Endothelial cell of umbilical vein (primary cell): ENCODE data around the gene MYO18A. TPM values are rescaled to one million over a fixed set of nuclear protein-coding genes. Genes with fewer than 3 reads are reported as not detected.

ENCODE experiments used
- BruUV-seq: library from RNA; stranded (reverse); fragments of 400-500 nt; replicated peaks from 2 replicates; lab custom pipeline; 2021; lab: Mats Ljungman, UMichigan
- CTCF ChIA-PET: fragments of 300-600, 350-600 bp; sonication (Branson Sonifier 250); formaldehyde crosslinking; loops from one replicate; lab custom pipeline; 2021; ENCODE audit warnings: antibody characterized with exemption, inconsistent platforms; lab: Charles Lee
- POLR2A ChIA-PET: fragments of 300-600, 350-600 bp; sonication (Branson Sonifier 250); formaldehyde crosslinking; loops from one replicate; lab custom pipeline; 2021; ENCODE audit warnings: antibody characterized with exemption, inconsistent platforms; lab: Charles Lee
- DNase-seq: peaks from one replicate; pipeline ENCODE4 v3.0.0-alpha.2; 2011; ENCODE audit warnings: low read depth, low spot score
- FAIRE-seq: peaks from 2 replicates; lab custom pipeline; 2011; peaks lifted over from hg19 to GRCh38; lab: Jason Lieb, UNC
- H2AFZ ChIP-seq: 2 replicates; pipeline ENCODE4 v1.6.0; 2012; ENCODE audit warnings: low read depth, low read length, control low read depth, inconsistent platforms
- H3K27ac ChIP-seq: 2 replicates; pipeline ENCODE4 v1.5.1; 2011; ENCODE audit warnings: low read depth, mild to moderate bottlenecking, control low read depth, low read length, moderate library complexity; ENCODE audit not compliant: insufficient read depth
- H3K27me3 ChIP-seq, 2 experiments: 2 replicates each; pipeline versions ENCODE4 v1.6.0 to v1.6.1; 2011; ENCODE audit warnings: low read length in 2 of 2, mixed read lengths in 1 of 2; ENCODE audit not compliant: control insufficient read depth in 2 of 2, insufficient read depth in 2 of 2
- H3K36me3 ChIP-seq, 2 experiments: 2 replicates in 1 of 2; 3 replicates in 1 of 2; pipeline ENCODE4 v1.5.1; 2011; ENCODE audit warnings: low read length in 2 of 2, mild to moderate bottlenecking in 1 of 2, moderate library complexity in 1 of 2; ENCODE audit not compliant: control insufficient read depth in 2 of 2, insufficient read depth in 2 of 2; ENCODE audit errors: extremely low read depth in 1 of 2
- H3K4me1 ChIP-seq: 3 replicates; pipeline ENCODE4 v1.5.1; 2011; ENCODE audit warnings: mild to moderate bottlenecking, low read length; ENCODE audit not compliant: control insufficient read depth, insufficient read depth; ENCODE audit errors: extremely low read depth
- H3K4me2 ChIP-seq: 2 replicates; pipeline ENCODE4 v1.6.1; 2011; ENCODE audit warnings: low read length, control low read depth, mixed read lengths; ENCODE audit not compliant: insufficient read depth
- H3K4me3 ChIP-seq, 3 experiments: fragments of 200-600 bp in 1 of 3; sonication (generic), shearing (Covaris generic) in 1 of 3; replicated peaks in 1 of 3; 2 replicates each; pipeline ENCODE4 v1.5.1; 2011 to 2016; ENCODE audit warnings: control low read depth in 3 of 3, low read length in 3 of 3, mild to moderate bottlenecking in 2 of 3, inconsistent platforms in 1 of 3, low read depth in 1 of 3, moderate library complexity in 1 of 3; ENCODE audit not compliant: insufficient read depth in 1 of 3
- H3K79me2 ChIP-seq: 2 replicates; pipeline ENCODE4 v1.6.0; 2012; ENCODE audit warnings: low read length, inconsistent platforms; ENCODE audit not compliant: control insufficient read depth, insufficient read depth
- H3K9ac ChIP-seq: replicated peaks from 2 replicates; pipeline ENCODE3; 2011; ENCODE audit warnings: low read length, control low read depth; ENCODE audit not compliant: insufficient read depth; ENCODE audit errors: extremely low read depth
- H3K9me1 ChIP-seq: replicated peaks from 3 replicates; pipeline ENCODE4 v1.6.0; 2011; ENCODE audit warnings: mild to moderate bottlenecking, low read length; ENCODE audit not compliant: control insufficient read depth, insufficient read depth; ENCODE audit errors: extremely low read depth
- H3K9me3 ChIP-seq: replicated peaks from 2 replicates; pipeline ENCODE4 v1.5.1; 2012; ENCODE audit warnings: low read length, inconsistent platforms; ENCODE audit not compliant: control insufficient read depth, insufficient read depth
- H4K20me1 ChIP-seq: replicated peaks from 2 replicates; pipeline ENCODE3; 2011; ENCODE audit warnings: mild to moderate bottlenecking, low read length; ENCODE audit not compliant: control insufficient read depth, insufficient read depth; ENCODE audit errors: extremely low read depth
- CTCF ChIP-seq, 2 donors: IDR thresholded peaks; 1 replicate in 1 of 2; 2 replicates in 1 of 2; pipeline ENCODE4 v1.5.1; 2011; ENCODE audit warnings: low read length in 2 of 2, mild to moderate bottlenecking in 2 of 2, moderate library complexity in 2 of 2, control low read depth in 1 of 2, inconsistent platforms in 1 of 2, low read depth in 1 of 2; ENCODE audit not compliant: insufficient read depth in 1 of 2; ENCODE audit errors: extremely low read depth in 1 of 2
- EZH2 ChIP-seq: IDR thresholded peaks from 2 replicates; pipeline ENCODE4 v1.6.1; 2012; ENCODE audit warnings: borderline replicate concordance, low read depth, mild to moderate bottlenecking, moderate library complexity, low read length, inconsistent platforms; ENCODE audit not compliant: severe bottlenecking
- GATA2 ChIP-seq: IDR thresholded peaks from 2 replicates; pipeline ENCODE4 v1.7.0; 2011; ENCODE audit warnings: low read depth, mild to moderate bottlenecking, moderate library complexity, mixed read lengths, low read length; ENCODE audit not compliant: insufficient read length, insufficient read depth
- MAX ChIP-seq: IDR thresholded peaks from 2 replicates; pipeline ENCODE4 v1.6.1; 2011; ENCODE audit not compliant: insufficient read depth, insufficient read length
- MYC ChIP-seq: IDR thresholded peaks from one replicate; pipeline ENCODE4 v1.6.1; 2011; ENCODE audit warnings: mild to moderate bottlenecking, low read depth, low read length
- POLR2AphosphoS5 ChIP-seq: IDR thresholded peaks from 2 replicates; pipeline ENCODE4 v1.6.1; 2012; ENCODE audit warnings: low read depth, mild to moderate bottlenecking, control low read depth, low read length, moderate library complexity; ENCODE audit not compliant: insufficient read depth
- dilution Hi-C: fragments of 300-500 bp; cut with MboI; formaldehyde crosslinking; loops from one replicate; pipeline ENCODE4 v1.15.0; 2019; ENCODE audit warnings: low sequenced_read_pairs; ENCODE audit not compliant: extremely low pct_ligation_motif_present
- intact Hi-C: fragments of 100-400 bp; cut with micrococcal nuclease; formaldehyde crosslinking; loops from one replicate; pipeline ENCODE4 v1.10.0; 2022
- polyA plus RNA-seq, 4 experiments: library from polyadenylated mRNA; depleted of rRNA in 3 of 4; stranded (reverse) in 3 of 4; unstranded in 1 of 4; fragments of >200 nt; gene quantifications; 2 replicates each; pipeline versions ENCODE4 v1.2.1 to v1.2.3, GENCODE V29; 2011 to 2012; ENCODE audit warnings: missing spikeins in 1 of 4
- total RNA-seq: library from RNA; stranded (reverse); gene quantifications from 2 replicates; pipeline ENCODE4 v1.2.3, GENCODE V29; 2021

Gene MYO18A
- total and polyA plus RNA-seq, 2 donors (not counting 3 experiments of a cell fraction or from before 2014, with no cell fraction given), result 3.9 to 28.3 TPM

- dilution Hi-C loops, result no loop called here
- Histone ChIP-seq H3K4me1 (no peaks in the 10 kb centered on the region), H3K27ac (no peak overlapping the region), H3K9ac (no peak overlapping the region), H3K9me3 (no peaks in the 10 kb centered on the region), H3K27me3 (peaks cover 4 to 13% of the 10 kb centered on the region in 2 experiments), H2AFZ (no peak overlapping the region), H4K20me1 (no peaks in the 10 kb centered on the region), H3K9me1 (no peaks in the 10 kb centered on the region), H3K4me2 (no peak overlapping the region), H3K36me3 (no peaks in the 10 kb centered on the region), H3K4me3 (no peak overlapping the region), H3K79me2 (no peaks in the 10 kb centered on the region)
- intact Hi-C loops, result no loop called here
- CTCF ChIA-PET, result interaction anchor here (0.6 to 1.4 kb wide), 2 partner anchors 26 to 115 kb away, joined by 3 read pairs; partner anchors contain the start of gene PIPOX
- BruUV-seq, result no TSS peak
- FAIRE-seq, result no peak
- POLR2A ChIA-PET, result no interaction called here
- TF ChIP-seq EZH2 (no peak), MAX (no peak), POLR2AphosphoS5 (no peak), MYC (no peak), GATA2 (no peak), CTCF (IDR thresholded peaks at IDR 0.05; ENCODE audit: extremely low read depth in 1 of 2, insufficient read depth in 1 of 2, low read depth in 1 of 2, low read length in 2 of 2) (no peak)
- DNase-seq, result peak; percentile 42
Measured at GRCh38 chr17:29069526-29070041, 110.6 kb downstream of the MYO18A start.
